HG03457 (cell line): Measurements from ENCODE around the gene ADAM19.

Experiments
- ATAC-seq: cut with Tn5 transposase; IDR thresholded peaks from one replicate; pipeline ENCODE4 v1.9.1; 2021; ENCODE audit warnings: moderate number of reproducible peaks; ENCODE audit not compliant: unreplicated experiment

ADAM19 gene

DNA sequence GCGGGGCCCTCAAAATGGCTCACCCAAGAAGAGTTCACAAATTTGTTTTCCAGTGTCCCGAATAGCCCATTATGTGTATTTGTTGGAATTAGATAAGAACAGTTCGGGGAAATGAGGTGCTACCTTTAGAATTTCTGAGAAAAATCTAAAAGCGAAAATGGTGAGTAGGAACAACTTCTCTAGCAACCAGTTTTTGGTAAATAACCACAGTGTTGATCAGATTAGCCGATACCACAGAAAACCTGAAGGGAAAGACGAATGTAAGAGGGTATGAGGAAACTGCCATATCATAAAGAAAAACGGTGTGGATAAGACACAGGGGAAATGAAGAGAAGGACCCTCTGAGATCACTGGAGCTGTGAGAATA lies 31.0 kb downstream of the ADAM19 start:
- ATAC-seq = no peak

GRCh38 chr5:157543825-157544622 lies 31.6 kb downstream of the ADAM19 start:
- ATAC-seq = no peak

- no peak for ATAC-seq
These were observed 33.1 kb downstream of the ADAM19 start for GRCh38 chr5:157542282-157543000.

DNA sequence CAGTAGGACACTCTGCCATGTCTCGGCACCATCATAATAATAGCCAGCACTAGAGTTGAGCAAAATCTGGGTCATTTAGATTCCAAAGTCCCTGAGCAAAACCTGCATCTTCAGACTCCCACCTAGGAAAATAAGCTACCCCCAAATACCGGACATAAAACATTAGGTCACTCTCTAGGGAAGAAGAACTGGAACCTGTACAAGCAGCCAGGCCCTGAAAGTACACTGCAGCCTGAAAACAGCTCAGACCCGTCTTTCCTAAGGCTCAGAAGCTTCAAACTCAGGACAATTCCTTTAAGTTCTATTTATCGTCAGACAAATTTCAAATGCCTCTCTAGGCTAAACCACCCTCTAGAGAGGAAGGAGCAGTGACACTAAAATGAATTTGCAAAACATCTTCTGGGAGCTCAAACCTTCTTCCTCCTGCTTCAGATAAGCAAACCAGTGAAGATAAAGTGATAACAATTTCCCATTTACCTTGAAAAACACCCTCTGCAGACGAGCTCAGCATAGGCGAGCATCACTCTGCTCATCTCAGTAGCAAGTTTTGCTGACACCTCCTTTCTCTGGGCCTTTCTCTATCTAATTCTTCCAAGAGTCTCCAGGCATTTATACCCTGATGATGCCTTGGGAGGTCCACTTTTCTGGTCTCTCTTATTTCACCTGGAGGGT lies 34.0 kb downstream of the ADAM19 start:
- ATAC-seq = peak; percentile 9

DNA sequence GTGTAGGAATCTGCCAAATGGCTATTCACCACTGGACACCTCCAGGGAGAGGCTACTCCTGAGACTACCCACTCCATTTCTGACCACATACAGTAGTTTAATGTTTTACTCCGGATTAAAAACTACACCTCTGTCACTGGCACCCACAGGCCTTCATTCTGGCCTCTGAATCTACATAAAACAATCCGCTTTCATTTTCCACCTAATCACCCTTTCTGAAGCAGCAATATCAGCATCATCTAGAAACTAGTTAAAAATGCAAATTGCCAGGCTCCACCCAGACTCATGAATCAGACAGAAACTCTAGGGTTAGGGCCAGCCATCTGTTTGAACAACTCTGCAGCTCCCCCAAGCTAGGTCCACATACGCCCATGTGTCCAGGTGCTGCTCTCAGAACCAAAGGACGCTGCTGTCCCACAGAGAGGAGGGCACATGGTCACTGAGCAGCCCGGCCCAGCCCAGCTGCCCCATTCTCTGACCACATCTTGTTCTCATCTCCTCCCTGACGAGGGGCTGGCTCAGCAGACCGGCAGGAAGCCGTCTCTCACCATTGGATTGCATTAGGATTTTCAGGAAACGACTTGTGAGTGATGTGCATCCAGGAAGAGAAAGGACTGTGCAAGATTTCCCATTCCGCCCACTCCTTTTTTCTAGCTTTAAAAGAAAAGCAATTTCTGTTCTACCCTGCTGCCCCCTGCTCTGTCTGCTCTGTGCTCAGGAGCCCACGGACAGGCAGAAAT lies 34.7 kb downstream of the ADAM19 start:
- peak; percentile 94 for ATAC-seq

GRCh38 chr5:157540124-157540523 lies 35.5 kb downstream of the ADAM19 start:
- no peak for ATAC-seq

DNA sequence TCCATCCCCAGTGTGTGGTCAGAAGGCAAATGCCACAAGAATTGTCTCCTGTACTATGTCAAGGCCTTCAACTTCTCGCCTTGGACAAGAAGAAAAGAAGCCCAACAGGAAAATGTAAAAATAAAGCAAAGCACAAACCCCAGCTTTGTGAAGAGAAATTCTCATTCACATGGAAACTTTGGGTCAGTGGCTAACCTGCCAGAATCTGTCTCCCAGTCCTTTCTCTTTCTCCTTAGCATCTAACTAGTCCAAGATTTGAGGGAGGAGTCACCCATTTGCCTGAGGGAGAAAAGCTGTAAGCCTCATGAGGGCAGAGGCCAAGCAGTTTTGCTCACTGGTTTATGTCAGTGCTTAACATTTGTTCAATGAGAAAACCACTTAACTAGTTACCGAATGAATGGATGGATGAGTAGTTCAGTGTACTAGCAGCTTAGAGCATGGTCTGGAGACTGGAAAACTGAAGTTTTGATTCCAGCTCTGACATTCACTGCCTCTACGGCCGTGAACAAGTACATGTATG lies 36.0 kb downstream of the ADAM19 start:
- ATAC-seq = no peak

- no peak for ATAC-seq
These were observed 37.3 kb downstream of the ADAM19 start for GRCh38 chr5:157538311-157538710.

DNA sequence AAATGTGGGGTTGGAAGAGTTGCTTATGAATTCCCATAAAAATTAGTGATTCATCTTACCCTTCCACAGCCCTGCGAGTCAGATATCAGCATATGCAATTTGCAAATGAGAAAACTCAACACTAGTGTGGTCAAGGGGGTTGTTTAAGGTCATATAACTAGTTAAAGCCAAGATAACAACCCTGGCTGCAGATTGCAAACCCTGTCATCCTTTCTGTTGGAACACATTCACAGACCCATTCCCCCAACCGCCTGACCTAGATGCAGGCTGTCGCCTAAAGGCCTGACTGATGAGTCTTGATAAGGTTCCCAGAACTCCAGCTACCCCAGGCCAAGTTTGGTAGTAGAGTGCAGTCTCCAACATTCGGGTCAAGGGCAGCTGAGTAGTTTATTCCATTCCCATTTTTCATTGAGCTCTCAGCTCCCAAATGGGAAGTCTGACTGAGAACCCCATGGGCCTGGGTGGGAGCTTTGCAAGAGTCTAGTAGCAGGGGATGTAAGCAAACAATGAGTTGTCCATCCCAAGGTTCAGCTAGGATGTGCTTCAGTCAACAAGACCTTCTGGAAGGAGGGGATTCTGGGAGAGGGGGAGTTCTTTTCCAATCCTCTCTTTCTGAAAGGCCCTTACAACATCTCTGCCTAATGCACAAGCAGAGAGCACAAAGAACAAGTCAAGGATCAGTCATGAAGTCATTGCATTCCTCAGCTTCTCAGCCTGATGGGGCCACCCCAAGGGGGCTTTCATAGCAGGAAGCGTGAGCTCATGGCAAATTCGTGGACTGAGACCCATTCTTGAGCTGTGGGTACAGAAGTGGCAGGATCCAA lies 40.3 kb downstream of the ADAM19 start:
- no peak for ATAC-seq

- no peak for ATAC-seq
These were observed 42.5 kb downstream of the ADAM19 start for GRCh38 chr5:157533011-157533481.

GRCh38 chr5:157532022-157532421 lies 43.6 kb downstream of the ADAM19 start:
- ATAC-seq = no peak

GRCh38 chr5:157530226-157530972 lies 45.2 kb downstream of the ADAM19 start:
- ATAC-seq = no peak

DNA sequence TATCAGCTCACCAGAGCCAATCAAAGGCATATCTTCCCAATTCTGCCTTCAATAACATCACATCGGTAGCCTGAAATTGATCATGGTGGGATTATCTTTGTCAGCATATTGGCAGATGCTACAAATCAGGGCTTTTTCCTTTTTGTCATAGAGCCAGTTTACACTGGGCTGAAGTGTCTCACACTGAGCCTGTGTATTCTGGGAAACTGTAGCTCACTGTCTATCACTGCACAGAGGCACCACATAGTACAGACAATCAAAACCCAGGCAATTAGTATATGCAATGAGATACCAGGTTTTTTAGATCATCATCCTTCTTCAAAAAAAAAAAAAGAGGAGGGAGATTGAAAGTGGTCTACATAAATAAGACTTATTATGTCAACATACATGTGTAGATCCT lies 46.6 kb downstream of the ADAM19 start:
- ATAC-seq = no peak

DNA sequence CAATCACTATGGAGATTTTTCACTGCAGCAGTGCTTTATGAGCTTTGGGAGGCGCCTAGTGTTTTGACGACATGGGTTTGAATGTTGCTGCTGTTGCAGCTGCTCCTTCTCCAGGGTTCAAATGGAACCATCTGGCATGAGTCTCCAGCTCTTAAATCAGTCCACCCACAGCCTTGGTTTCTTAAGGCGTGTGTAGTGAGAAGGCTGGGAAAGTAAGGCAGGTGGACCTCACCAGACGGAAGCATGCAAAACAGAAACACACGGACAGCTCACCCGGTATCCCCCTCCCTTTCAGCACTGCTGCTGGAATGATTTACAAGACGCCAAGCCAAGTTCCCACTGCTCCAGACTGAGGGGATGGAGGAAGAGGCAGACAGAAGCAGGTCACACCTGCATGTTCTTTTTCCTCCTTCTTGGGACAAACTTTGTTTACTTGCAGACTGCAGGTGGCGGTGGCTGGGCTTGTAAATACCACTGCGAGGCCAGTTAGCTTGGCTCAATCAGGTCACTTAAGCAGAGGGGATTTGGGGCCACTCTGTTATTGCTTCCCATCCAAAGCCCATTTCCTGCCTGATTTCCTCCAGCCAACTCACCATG lies 47.4 kb downstream of the ADAM19 start:
- no peak for ATAC-seq

- ATAC-seq = no peak
These were observed 50.7 kb downstream of the ADAM19 start for GRCh38 chr5:157524887-157525286.

GRCh38 chr5:157523976-157524375 lies 51.6 kb downstream of the ADAM19 start:
- no peak for ATAC-seq

- no peak for ATAC-seq
These were observed 53.9 kb downstream of the ADAM19 start for GRCh38 chr5:157521704-157522029.

DNA sequence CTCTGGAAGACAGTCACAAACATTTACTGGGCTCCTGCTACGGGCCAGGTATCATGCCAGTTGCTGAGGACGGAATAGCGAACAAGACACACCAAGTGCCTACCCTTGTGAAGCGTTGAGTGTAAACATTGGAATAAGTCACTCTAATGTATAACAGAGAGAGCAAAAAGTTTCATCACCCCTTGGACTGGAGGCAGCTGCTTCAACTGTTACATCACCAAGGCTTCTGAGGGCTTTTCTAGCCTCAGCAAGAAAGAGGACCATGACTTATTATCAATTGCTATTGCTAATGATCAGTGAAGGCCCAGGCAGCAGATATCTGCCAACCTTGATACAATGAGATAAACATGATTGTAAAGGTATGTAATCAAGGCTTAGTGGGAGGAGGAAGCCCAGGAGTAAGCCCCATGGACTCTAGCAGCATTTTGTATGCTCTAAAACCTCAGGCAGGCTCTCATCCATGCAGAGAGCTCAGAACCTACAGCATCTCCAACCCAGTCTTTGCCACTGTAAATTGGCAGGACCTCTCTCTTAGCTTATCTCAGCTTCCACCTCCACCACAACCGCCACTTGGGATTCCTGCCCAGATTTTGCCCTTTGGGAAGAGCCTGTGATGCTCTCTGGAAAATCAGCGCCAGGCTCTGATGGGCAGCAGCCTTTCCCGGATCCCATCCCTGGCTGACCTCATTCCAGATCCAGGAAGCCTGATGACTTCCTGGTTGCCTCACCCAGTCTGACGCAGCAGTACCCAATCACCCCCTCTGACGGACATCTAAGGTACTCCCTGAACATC lies 54.5 kb downstream of the ADAM19 start:
- ATAC-seq = no peak
